ENCODE results near the gene ERFE. TPM values are rescaled to one million over a fixed set of nuclear protein-coding genes. Genes with fewer than 3 reads are reported as not detected.

ERFE gene
- total and polyA plus RNA-seq, 2 of the 13 experiments (the other 11 are each of a cell fraction or from before 2014, with no cell fraction given) = 0.09 TPM; not detected in 1

DNA sequence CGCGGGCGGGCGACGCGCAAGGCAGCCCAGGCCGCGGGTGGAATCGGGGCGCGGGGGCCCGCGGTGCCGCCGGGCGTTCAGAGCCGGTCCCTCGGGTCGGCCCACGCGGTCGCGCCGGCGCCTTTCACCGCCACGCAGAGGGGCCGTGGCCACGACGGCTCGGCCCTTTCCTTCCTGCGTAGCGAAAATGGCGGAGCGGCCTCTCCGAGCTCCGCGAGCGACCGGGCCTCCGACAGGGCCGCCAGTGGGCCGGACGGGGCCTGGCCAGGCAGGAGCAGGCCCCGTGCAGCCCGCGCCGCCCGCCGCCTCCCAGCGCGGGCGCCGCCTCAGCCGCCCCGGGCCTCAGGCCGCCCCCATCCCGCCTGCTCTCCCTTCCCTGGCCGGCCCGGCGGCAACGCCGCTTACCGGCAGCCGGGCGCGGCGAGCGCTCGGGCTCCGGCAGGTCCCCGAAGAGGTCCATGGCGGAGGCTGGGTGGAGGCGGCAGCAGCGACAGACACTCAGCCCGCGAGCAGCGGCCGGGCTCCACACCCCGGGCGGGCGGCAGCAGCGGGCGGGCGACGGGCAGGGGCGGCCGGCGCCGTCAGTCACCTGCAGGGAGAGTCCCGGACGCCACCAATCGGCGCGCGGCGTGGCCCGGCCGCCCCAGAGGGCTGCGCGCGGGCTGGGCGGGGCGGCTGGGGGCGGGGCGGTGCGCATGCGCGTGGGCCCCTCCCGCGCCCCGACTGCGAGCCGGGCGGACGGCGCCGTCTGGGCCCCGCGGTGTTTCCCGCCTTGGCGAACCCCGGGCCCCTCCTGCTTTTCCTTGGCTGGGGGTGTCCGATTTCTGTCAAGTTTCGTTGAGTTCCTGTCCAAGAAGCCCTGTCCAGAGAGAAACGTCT is 44.6 kb downstream of the ERFE start, which contains the start of gene ILKAP (continued):
- TF ChIP-seq, protein P1, sequence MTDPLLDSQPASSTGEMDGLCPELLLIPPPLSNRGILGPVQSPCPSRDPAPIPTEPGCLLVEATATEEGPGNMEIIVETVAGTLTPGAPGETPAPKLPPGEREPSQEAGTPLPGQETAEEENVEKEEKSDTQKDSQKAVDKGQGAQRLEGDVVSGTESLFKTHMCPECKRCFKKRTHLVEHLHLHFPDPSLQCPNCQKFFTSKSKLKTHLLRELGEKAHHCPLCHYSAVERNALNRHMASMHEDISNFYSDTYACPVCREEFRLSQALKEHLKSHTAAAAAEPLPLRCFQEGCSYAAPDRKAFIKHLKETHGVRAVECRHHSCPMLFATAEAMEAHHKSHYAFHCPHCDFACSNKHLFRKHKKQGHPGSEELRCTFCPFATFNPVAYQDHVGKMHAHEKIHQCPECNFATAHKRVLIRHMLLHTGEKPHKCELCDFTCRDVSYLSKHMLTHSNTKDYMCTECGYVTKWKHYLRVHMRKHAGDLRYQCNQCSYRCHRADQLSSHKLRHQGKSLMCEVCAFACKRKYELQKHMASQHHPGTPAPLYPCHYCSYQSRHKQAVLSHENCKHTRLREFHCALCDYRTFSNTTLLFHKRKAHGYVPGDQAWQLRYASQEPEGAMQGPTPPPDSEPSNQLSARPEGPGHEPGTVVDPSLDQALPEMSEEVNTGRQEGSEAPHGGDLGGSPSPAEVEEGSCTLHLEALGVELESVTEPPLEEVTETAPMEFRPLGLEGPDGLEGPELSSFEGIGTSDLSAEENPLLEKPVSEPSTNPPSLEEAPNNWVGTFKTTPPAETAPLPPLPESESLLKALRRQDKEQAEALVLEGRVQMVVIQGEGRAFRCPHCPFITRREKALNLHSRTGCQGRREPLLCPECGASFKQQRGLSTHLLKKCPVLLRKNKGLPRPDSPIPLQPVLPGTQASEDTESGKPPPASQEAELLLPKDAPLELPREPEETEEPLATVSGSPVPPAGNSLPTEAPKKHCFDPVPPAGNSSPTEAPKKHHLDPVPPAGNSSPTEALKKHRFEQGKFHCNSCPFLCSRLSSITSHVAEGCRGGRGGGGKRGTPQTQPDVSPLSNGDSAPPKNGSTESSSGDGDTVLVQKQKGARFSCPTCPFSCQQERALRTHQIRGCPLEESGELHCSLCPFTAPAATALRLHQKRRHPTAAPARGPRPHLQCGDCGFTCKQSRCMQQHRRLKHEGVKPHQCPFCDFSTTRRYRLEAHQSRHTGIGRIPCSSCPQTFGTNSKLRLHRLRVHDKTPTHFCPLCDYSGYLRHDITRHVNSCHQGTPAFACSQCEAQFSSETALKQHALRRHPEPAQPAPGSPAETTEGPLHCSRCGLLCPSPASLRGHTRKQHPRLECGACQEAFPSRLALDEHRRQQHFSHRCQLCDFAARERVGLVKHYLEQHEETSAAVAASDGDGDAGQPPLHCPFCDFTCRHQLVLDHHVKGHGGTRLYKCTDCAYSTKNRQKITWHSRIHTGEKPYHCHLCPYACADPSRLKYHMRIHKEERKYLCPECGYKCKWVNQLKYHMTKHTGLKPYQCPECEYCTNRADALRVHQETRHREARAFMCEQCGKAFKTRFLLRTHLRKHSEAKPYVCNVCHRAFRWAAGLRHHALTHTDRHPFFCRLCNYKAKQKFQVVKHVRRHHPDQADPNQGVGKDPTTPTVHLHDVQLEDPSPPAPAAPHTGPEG (CRISPR knock-in tag; IDR thresholded peaks at IDR 0.05) = peak; percentile 93
- TF ChIP-seq, protein P2, sequence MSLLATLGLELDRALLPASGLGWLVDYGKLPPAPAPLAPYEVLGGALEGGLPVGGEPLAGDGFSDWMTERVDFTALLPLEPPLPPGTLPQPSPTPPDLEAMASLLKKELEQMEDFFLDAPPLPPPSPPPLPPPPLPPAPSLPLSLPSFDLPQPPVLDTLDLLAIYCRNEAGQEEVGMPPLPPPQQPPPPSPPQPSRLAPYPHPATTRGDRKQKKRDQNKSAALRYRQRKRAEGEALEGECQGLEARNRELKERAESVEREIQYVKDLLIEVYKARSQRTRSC (CRISPR knock-in tag; IDR thresholded peaks at IDR 0.05; ENCODE audit: low read depth) = 0 out of 2 replicates have a peak, but pooled peaks have one; percentile 79
- 0 out of 2 replicates have a peak, but pooled peaks have one; percentile 47 for TF ChIP-seq KLF9 (CRISPR knock-in tag; IDR thresholded peaks at IDR 0.05; ENCODE audit: low read depth)
- peak; percentile 80; the same call in 1 of the 2 replicates for TF ChIP-seq ZNF274 (CRISPR knock-in tag; IDR thresholded peaks at IDR 0.05)
- TF ChIP-seq MYC (CRISPR knock-in tag; IDR thresholded peaks at IDR 0.05; ENCODE audit: borderline replicate concordance) = peak; percentile 23; the same call in 1 of the 2 replicates
- TF ChIP-seq GATA4 (IDR thresholded peaks at IDR 0.05; ENCODE audit: borderline replicate concordance, low read depth) = peak; percentile 70; the same call in 1 of the 2 replicates
- TF ChIP-seq ZNF572 (CRISPR knock-in tag; IDR thresholded peaks at IDR 0.05) = no peak
- TF ChIP-seq, protein P3, sequence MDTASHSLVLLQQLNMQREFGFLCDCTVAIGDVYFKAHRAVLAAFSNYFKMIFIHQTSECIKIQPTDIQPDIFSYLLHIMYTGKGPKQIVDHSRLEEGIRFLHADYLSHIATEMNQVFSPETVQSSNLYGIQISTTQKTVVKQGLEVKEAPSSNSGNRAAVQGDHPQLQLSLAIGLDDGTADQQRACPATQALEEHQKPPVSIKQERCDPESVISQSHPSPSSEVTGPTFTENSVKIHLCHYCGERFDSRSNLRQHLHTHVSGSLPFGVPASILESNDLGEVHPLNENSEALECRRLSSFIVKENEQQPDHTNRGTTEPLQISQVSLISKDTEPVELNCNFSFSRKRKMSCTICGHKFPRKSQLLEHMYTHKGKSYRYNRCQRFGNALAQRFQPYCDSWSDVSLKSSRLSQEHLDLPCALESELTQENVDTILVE (CRISPR knock-in tag; IDR thresholded peaks at IDR 0.05) = no peak
- TF ChIP-seq PCBP1 (IDR thresholded peaks at IDR 0.05; ENCODE audit: borderline replicate concordance, low read depth, low read length) = no peak
- TF ChIP-seq ETV5 (CRISPR knock-in tag; IDR thresholded peaks at IDR 0.05; ENCODE audit: borderline replicate concordance) = no peak; the same call in 1 of the 2 replicates
- TF ChIP-seq, protein P4, sequence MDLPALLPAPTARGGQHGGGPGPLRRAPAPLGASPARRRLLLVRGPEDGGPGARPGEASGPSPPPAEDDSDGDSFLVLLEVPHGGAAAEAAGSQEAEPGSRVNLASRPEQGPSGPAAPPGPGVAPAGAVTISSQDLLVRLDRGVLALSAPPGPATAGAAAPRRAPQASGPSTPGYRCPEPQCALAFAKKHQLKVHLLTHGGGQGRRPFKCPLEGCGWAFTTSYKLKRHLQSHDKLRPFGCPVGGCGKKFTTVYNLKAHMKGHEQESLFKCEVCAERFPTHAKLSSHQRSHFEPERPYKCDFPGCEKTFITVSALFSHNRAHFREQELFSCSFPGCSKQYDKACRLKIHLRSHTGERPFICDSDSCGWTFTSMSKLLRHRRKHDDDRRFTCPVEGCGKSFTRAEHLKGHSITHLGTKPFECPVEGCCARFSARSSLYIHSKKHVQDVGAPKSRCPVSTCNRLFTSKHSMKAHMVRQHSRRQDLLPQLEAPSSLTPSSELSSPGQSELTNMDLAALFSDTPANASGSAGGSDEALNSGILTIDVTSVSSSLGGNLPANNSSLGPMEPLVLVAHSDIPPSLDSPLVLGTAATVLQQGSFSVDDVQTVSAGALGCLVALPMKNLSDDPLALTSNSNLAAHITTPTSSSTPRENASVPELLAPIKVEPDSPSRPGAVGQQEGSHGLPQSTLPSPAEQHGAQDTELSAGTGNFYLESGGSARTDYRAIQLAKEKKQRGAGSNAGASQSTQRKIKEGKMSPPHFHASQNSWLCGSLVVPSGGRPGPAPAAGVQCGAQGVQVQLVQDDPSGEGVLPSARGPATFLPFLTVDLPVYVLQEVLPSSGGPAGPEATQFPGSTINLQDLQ (CRISPR knock-in tag; IDR thresholded peaks at IDR 0.05) = no peak
- TF ChIP-seq ZNF143 (CRISPR knock-in tag; IDR thresholded peaks at IDR 0.05) = peak; percentile 73; the same call in 1 of the 2 replicates
- peak; percentile 52; the same call in 1 of the 2 replicates for TF ChIP-seq TARDBP (CRISPR knock-in tag; IDR thresholded peaks at IDR 0.05)
- no peak for TF ChIP-seq ZNF3 (CRISPR knock-in tag; IDR thresholded peaks at IDR 0.05)
- peak; percentile 55; the same call in 1 of the 2 replicates for TF ChIP-seq NFYB (CRISPR knock-in tag; IDR thresholded peaks at IDR 0.05)
- TF ChIP-seq, protein P5, sequence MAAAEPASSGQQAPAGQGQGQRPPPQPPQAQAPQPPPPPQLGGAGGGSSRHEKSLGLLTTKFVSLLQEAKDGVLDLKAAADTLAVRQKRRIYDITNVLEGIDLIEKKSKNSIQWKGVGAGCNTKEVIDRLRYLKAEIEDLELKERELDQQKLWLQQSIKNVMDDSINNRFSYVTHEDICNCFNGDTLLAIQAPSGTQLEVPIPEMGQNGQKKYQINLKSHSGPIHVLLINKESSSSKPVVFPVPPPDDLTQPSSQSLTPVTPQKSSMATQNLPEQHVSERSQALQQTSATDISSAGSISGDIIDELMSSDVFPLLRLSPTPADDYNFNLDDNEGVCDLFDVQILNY (CRISPR knock-in tag; conservative IDR thresholded peaks at IDR 0.05) = peak; percentile 73
- TF ChIP-seq CCDC6 (CRISPR knock-in tag; IDR thresholded peaks at IDR 0.05) = peak; percentile 50

Measured in HepG2 (cell line).